Measurements from ENCODE around the gene DCD. TPM values are rescaled to one million over a fixed set of nuclear protein-coding genes. Genes with fewer than 3 reads are reported as not detected.

DCD gene
- total RNA-seq, 1 donor from 2014 or later: not detected

GRCh38 chr12:54605138-54605970 lies 42.8 kb downstream of the DCD start:
- H3K4me3 ChIP-seq (ENCODE audit: low read depth, low read length): no peak overlapping the region
- TF ChIP-seq, protein P1, sequence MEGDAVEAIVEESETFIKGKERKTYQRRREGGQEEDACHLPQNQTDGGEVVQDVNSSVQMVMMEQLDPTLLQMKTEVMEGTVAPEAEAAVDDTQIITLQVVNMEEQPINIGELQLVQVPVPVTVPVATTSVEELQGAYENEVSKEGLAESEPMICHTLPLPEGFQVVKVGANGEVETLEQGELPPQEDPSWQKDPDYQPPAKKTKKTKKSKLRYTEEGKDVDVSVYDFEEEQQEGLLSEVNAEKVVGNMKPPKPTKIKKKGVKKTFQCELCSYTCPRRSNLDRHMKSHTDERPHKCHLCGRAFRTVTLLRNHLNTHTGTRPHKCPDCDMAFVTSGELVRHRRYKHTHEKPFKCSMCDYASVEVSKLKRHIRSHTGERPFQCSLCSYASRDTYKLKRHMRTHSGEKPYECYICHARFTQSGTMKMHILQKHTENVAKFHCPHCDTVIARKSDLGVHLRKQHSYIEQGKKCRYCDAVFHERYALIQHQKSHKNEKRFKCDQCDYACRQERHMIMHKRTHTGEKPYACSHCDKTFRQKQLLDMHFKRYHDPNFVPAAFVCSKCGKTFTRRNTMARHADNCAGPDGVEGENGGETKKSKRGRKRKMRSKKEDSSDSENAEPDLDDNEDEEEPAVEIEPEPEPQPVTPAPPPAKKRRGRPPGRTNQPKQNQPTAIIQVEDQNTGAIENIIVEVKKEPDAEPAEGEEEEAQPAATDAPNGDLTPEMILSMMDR (IDR thresholded peaks at IDR 0.05; ENCODE audit: insufficient read depth, low read length, poor library complexity, severe bottlenecking): no peak
- no peaks in the 10 kb centered on the region for H3K36me3 ChIP-seq (ENCODE audit: control insufficient read depth, insufficient read depth, low read length)
- H3K27me3 ChIP-seq (ENCODE audit: control insufficient read depth, insufficient read depth, low read length): peaks cover 8% of the 10 kb centered on the region
- no peak for DNase-seq (ENCODE audit: low read depth)

- no peak for DNase-seq (ENCODE audit: low read depth)
- Histone ChIP-seq H3K27me3 (ENCODE audit: control insufficient read depth, insufficient read depth, low read length) (peaks cover 6% of the 10 kb centered on the region), H3K4me3 (ENCODE audit: low read depth, low read length) (no peak overlapping the region), H3K36me3 (ENCODE audit: control insufficient read depth, insufficient read depth, low read length) (no peaks in the 10 kb centered on the region)
- TF ChIP-seq, protein P1 (IDR thresholded peaks at IDR 0.05; ENCODE audit: insufficient read depth, low read length, poor library complexity, severe bottlenecking): no peak
These were observed 43.7 kb downstream of the DCD start for GRCh38 chr12:54604436-54604835.

DNA sequence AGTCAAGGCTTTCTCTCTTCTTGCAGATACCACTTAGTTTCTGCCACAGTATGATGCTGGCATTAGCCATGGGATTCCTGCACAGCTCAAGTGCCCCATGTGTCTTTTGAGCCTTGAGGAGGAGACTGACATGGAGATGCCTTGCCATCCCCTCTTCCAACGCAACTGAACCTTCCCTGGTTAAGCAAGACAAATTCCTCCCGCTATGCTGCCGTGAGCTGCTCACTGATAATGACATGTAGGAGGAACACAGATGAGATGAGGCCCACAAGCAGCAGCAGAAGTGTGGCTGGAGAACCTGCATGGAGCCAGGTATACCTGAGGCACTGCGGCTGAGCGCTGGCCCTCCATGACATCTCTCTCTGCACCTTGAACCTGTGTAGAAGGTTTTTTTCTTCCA lies 44.3 kb downstream of the DCD start:
- H3K4me3 ChIP-seq (ENCODE audit: low read depth, low read length): no peak overlapping the region
- peaks cover 3% of the 10 kb centered on the region for H3K27me3 ChIP-seq (ENCODE audit: control insufficient read depth, insufficient read depth, low read length)
- TF ChIP-seq, protein P1 (IDR thresholded peaks at IDR 0.05; ENCODE audit: insufficient read depth, low read length, poor library complexity, severe bottlenecking): no peak
- H3K36me3 ChIP-seq (ENCODE audit: control insufficient read depth, insufficient read depth, low read length): no peaks in the 10 kb centered on the region
- DNase-seq (ENCODE audit: low read depth): no peak

DNA sequence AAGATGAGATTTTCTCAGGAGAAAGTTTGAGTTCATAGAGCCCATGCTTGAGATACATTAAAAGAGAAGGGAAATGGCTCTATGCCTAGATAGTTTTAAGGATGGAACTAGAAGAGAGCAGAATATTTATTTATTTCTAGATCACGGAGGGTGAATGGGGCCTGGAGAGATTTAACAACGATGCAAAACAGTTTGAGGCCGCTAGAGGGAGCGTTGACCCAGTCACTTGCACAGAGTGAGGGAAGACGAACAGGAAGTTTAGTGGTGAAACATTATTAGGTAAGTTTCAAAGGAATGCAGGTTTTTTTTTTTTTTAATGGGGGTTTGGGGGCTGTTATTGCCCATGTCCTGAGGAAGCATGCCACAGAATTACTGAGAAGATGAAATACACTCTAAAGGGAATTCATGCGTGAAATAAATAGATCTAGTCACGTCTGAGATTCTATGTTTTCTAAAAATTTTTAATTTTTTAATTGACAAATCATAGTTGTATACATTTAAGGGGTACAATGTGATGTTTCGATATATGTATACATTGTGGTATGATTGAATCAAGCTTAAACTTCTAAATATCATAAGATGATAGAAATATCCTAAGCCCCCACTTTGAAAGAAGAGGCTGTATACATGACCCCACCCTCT lies 44.9 kb downstream of the DCD start:
- Histone ChIP-seq H3K36me3 (ENCODE audit: control insufficient read depth, insufficient read depth, low read length) (no peaks in the 10 kb centered on the region), H3K4me3 (ENCODE audit: low read depth, low read length) (no peak overlapping the region), H3K27me3 (ENCODE audit: control insufficient read depth, insufficient read depth, low read length) (peaks cover 3% of the 10 kb centered on the region)
- TF ChIP-seq, protein P1 (IDR thresholded peaks at IDR 0.05; ENCODE audit: insufficient read depth, low read length, poor library complexity, severe bottlenecking): peak; percentile 80
- no peak for DNase-seq (ENCODE audit: low read depth)

DNA sequence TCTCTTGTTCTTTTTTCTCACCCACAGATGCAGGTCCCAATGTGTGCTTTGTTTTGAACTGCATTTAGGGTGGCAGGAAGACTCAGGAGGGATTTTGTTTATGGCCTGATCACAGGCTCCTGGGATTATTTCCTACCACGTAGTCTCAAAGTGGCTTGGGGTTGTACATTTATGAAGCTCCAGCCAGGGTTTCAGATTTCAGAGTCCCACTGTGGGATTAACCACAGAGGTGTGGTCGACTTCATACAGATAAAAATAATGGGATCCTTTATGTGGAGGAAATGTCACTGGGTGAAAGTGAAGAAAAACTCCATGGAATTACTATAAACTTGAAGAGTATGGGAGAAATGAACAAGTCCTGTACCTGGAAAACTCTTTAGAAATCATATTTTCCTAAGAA lies 45.5 kb downstream of the DCD start:
- TF ChIP-seq, protein P1 (IDR thresholded peaks at IDR 0.05; ENCODE audit: insufficient read depth, low read length, poor library complexity, severe bottlenecking): no peak
- Histone ChIP-seq H3K4me3 (ENCODE audit: low read depth, low read length) (no peak overlapping the region), H3K27me3 (ENCODE audit: control insufficient read depth, insufficient read depth, low read length) (no peaks in the 10 kb centered on the region), H3K36me3 (ENCODE audit: control insufficient read depth, insufficient read depth, low read length) (no peaks in the 10 kb centered on the region)
- DNase-seq (ENCODE audit: low read depth): no peak
